22Rv1 (cell line): ENCODE data around the gene ERO1A.

ENCODE experiments used
- CTCF ChIP-seq: fragments of 450-650 bp; IDR thresholded peaks from 2 replicates; pipeline ENCODE4 v1.5.1; 2017; ENCODE audit warnings: mild to moderate bottlenecking
- ZFX ChIP-seq: fragments of 450-650 bp; IDR thresholded peaks from 2 replicates; pipeline ENCODE4 v1.6.1; 2017; ENCODE audit warnings: antibody characterized with exemption, borderline replicate concordance

GRCh38 chr14:52678591-52678990 is 16.8 kb downstream of the ERO1A start:
- TF ChIP-seq CTCF (peak; percentile 57), ZFX (no peak)
